SK-N-SH (cell line): ENCODE measurements around the gene TOMT. TPM values are rescaled to one million over a fixed set of nuclear protein-coding genes. Genes with fewer than 3 reads are reported as not detected.
A peak's percentile ranks its signal among the peaks of the same experiment; 100 is the strongest.

Experiments
- CTCF ChIA-PET: fragments of 300-600, 350-600 bp; formaldehyde crosslinking; extraction: SDS; loops from one replicate; lab custom pipeline; 2021; lab: Yijun Ruan, JAX
- POLR2A ChIA-PET: fragments of 350-600 bp; sonication (Branson Sonifier 250); formaldehyde crosslinking; extraction: SDS; loops from one replicate; lab custom pipeline; 2020; ENCODE audit warnings: antibody characterized with exemption, inconsistent platforms; lab: Yijun Ruan, JAX
- DNase-seq: peaks from one replicate; pipeline ENCODE4 v3.0.0; 2012
- H2AFZ ChIP-seq: fragments of 200-600 bp; sonication (generic); 2 replicates; pipeline ENCODE4 v1.8.1; 2016; ENCODE audit warnings: antibody characterized with exemption, mild to moderate bottlenecking, low read depth
- H3F3A ChIP-seq: fragments of 200-600 bp; sonication (generic); replicated peaks from 2 replicates; pipeline ENCODE3; 2016; ENCODE audit warnings: antibody characterized with exemption, mild to moderate bottlenecking; ENCODE audit not compliant: insufficient read depth
- H3K27ac ChIP-seq, 2 experiments: fragments of 200-500 bp in 1 of 2; fragments of 200-600 bp in 1 of 2; sonication (Bioruptor generic) in 1 of 2; sonication (generic), shearing (Covaris generic) in 1 of 2; 2 replicates each; pipeline versions ENCODE4 v1.5.1 to v1.6.1; 2014 to 2016; ENCODE audit warnings: low read depth in 2 of 2, inconsistent platforms in 1 of 2, low read length in 1 of 2, mild to moderate bottlenecking in 1 of 2, mixed read lengths in 1 of 2
- H3K27me3 ChIP-seq: fragments of 200-600 bp; sonication (generic), shearing (Covaris generic); 2 replicates; pipeline ENCODE4 v1.6.1; 2016; ENCODE audit warnings: mixed run types; ENCODE audit not compliant: insufficient read depth
- H3K36me3 ChIP-seq, 2 experiments: fragments of 200-500 bp in 1 of 2; fragments of 200-600 bp in 1 of 2; sonication (Bioruptor generic) in 1 of 2; sonication (generic) in 1 of 2; replicated peaks in 1 of 2; 2 replicates each; pipeline versions ENCODE3 to v1.5.1; 2014 to 2016; ENCODE audit warnings: low read length in 1 of 2, mild to moderate bottlenecking in 1 of 2; ENCODE audit not compliant: insufficient read depth in 2 of 2, control insufficient read depth in 1 of 2
- H3K4me1 ChIP-seq, 2 experiments: fragments of 200-500 bp in 1 of 2; fragments of 200-600 bp in 1 of 2; sonication (Bioruptor generic) in 1 of 2; sonication (generic), shearing (Covaris generic) in 1 of 2; 2 replicates each; pipeline versions ENCODE4 v1.5.1 to v1.6.1; 2014 to 2016; ENCODE audit warnings: low read depth in 1 of 2, low read length in 1 of 2, mixed run types in 1 of 2; ENCODE audit not compliant: insufficient read depth in 2 of 2, control insufficient read depth in 1 of 2
- H3K4me2 ChIP-seq: fragments of 200-600 bp; sonication (generic), shearing (Covaris generic); 2 replicates; pipeline ENCODE4 v1.6.1; 2017; ENCODE audit warnings: mixed run types
- H3K4me3 ChIP-seq, 2 experiments: fragments of 200-500 bp in 1 of 2; fragments of 200-600 bp in 1 of 2; sonication (Bioruptor generic) in 1 of 2; sonication (generic), shearing (Covaris generic) in 1 of 2; 2 replicates each; pipeline versions ENCODE4 v1.5.1 to v1.8.1; 2014 to 2016; ENCODE audit warnings: low read depth in 2 of 2, inconsistent platforms in 1 of 2, low read length in 1 of 2, mild to moderate bottlenecking in 1 of 2, mixed read lengths in 1 of 2, moderate library complexity in 1 of 2
- H3K79me2 ChIP-seq: fragments of 200-600 bp; sonication (generic); 2 replicates; pipeline ENCODE4 v1.8.1; 2017; ENCODE audit warnings: mild to moderate bottlenecking; ENCODE audit not compliant: insufficient read depth
- H3K9ac ChIP-seq: fragments of 200-600 bp; sonication (generic); 2 replicates; pipeline ENCODE4 v1.6.1; 2017; ENCODE audit warnings: mixed run types
- H3K9me2 ChIP-seq: fragments of 200-600 bp; sonication (generic); 2 replicates; pipeline ENCODE4 v1.6.1; 2017; ENCODE audit warnings: mixed run types
- H3K9me3 ChIP-seq: fragments of 200-600 bp; sonication (generic); 2 replicates; pipeline ENCODE4 v1.6.1; 2017; ENCODE audit warnings: mixed run types, mild to moderate bottlenecking, moderate library complexity
- H4K20me1 ChIP-seq: fragments of 200-600 bp; sonication (generic); 2 replicates; pipeline ENCODE4 v1.6.1; 2017; ENCODE audit warnings: mild to moderate bottlenecking, mixed run types; ENCODE audit not compliant: insufficient read depth
- CTCF ChIP-seq: fragments of 200-600 bp; sonication (generic); IDR thresholded peaks from 2 replicates; pipeline ENCODE4 v1.6.1; 2017; ENCODE audit warnings: antibody characterized with exemption, mild to moderate bottlenecking, moderate library complexity
- EP300 ChIP-seq, 2 experiments: IDR thresholded peaks; 2 replicates each; pipeline versions ENCODE4 v1.4.0 to v1.6.1; 2012; ENCODE audit warnings: borderline replicate concordance in 1 of 2, low read depth in 1 of 2, low read length in 1 of 2
- EZH2phosphoT487 ChIP-seq: fragments of 200-600 bp; sonication (generic); IDR thresholded peaks from 2 replicates; pipeline ENCODE4 v1.6.1; 2017; ENCODE audit warnings: low read depth, mixed run types, mild to moderate bottlenecking, antibody characterized with exemption, moderate library complexity, borderline replicate concordance
- FOXJ3 ChIP-seq: sonication (generic); formaldehyde crosslinking; IDR thresholded peaks from 2 replicates; pipeline ENCODE4 v1.5.1; 2020; ENCODE audit warnings: mild to moderate bottlenecking, missing genetic modification reagents
- FOXM1 ChIP-seq: IDR thresholded peaks from 2 replicates; pipeline ENCODE4 v1.4.0; 2012; ENCODE audit warnings: low read depth, mild to moderate bottlenecking
- GABPA ChIP-seq: IDR thresholded peaks from 2 replicates; pipeline ENCODE4 v1.4.0; 2012; ENCODE audit warnings: low read depth, mild to moderate bottlenecking
- MXI1 ChIP-seq: IDR thresholded peaks from 2 replicates; pipeline ENCODE4 v1.6.1; 2012; ENCODE audit warnings: mild to moderate bottlenecking, low read depth, low read length, improper control_type of control experiment
- NRF1 ChIP-seq: IDR thresholded peaks from 2 replicates; pipeline ENCODE4 v1.6.1; 2012; ENCODE audit warnings: low read depth, mild to moderate bottlenecking, low read length
- RCOR1 ChIP-seq: fragments of 150-350 bp; IDR thresholded peaks from 2 replicates; pipeline ENCODE4 v1.6.1; 2017; ENCODE audit warnings: antibody characterized with exemption, low read length
- RXRA ChIP-seq: IDR thresholded peaks from 2 replicates; pipeline ENCODE4 v1.4.0; 2012; ENCODE audit warnings: low read depth, mild to moderate bottlenecking, borderline replicate concordance
- SIN3A ChIP-seq: IDR thresholded peaks from 2 replicates; pipeline ENCODE4 v1.6.1; 2012; ENCODE audit warnings: low read depth, mild to moderate bottlenecking, low read length, moderate library complexity, borderline replicate concordance
- TAF1 ChIP-seq: IDR thresholded peaks from 2 replicates; pipeline ENCODE4 v1.6.1; 2012; ENCODE audit warnings: low read depth, mild to moderate bottlenecking, low read length, moderate library complexity, borderline replicate concordance
- TCF12 ChIP-seq: IDR thresholded peaks from 2 replicates; pipeline ENCODE4 v1.4.0; 2012
- USF2 ChIP-seq: fragments of 150-350 bp; IDR thresholded peaks from 2 replicates; pipeline ENCODE4 v1.6.1; 2017; ENCODE audit warnings: antibody characterized with exemption, low read length, low read depth, borderline replicate concordance
- WGBS: methylation state at CpG from one replicate; pipeline ENCODE4 v1.1.6; 2017; ENCODE audit warnings: low lambda C conversion rate; 5-methylcytosine and 5-hydroxymethylcytosine counted together
- polyA plus RNA-seq, 3 experiments: library from polyadenylated mRNA; depleted of rRNA; stranded (reverse); fragments of >200 nt; gene quantifications; 2 replicates each; pipeline ENCODE4 v1.2.3, GENCODE V29; 2012

Gene TOMT
- polyA plus RNA-seq, 1 of the 3 experiments (the other 2 are of a cell fraction) = not detected

- Histone ChIP-seq H3K4me1 (peaks cover 6 to 16% of the 10 kb centered on the region in 2 experiments; a peak in 3 of 4 replicates), H3K27me3 (no peaks in the 10 kb centered on the region), H3K79me2 (no peaks in the 10 kb centered on the region), H3K4me2 (peak overlapping the region; percentile 79), H4K20me1 (no peaks in the 10 kb centered on the region), H3K27ac (peak overlapping the region; percentile 96 to 99), H3K4me3 (peak overlapping the region; percentile 71 to 77), H3K9me3 (no peaks in the 10 kb centered on the region), H3F3A (peaks cover 3% of the 10 kb centered on the region), H3K36me3 (peaks cover 2 to 5% of the 10 kb centered on the region in 2 experiments), H3K9me2 (no peaks in the 10 kb centered on the region), H3K9ac (peak overlapping the region; percentile 93), H2AFZ (peak overlapping the region; percentile 63)
- no peak for DNase-seq
- TF ChIP-seq CTCF = no peak
- no peak for TF ChIP-seq SIN3A
- no peak for TF ChIP-seq FOXJ3 (CRISPR knock-in tag)
- TF ChIP-seq EP300 (IDR thresholded peaks at IDR 0.05; ENCODE audit: borderline replicate concordance in 1 of 2, low read depth in 1 of 2, low read length in 1 of 2) = no peak
- TF ChIP-seq FOXM1 = no peak
- no peak for TF ChIP-seq GABPA
- no peak for TF ChIP-seq MXI1
- ChIA-PET POLR2A (interaction anchor here (0.6 to 2.2 kb wide), 11 partner anchors 10 to 301 kb away, joined by 3 to 11 read pairs (median 4); partner anchors contain the start of genes LAMTOR1, PHOX2A, RNF121 and XNDC1N), CTCF (interaction anchor here (1.2 to 3.4 kb wide), 5 partner anchors 30 to 317 kb away, joined by 3 to 16 read pairs (median 4); no protein-coding TSS in a partner anchor)
- 72% methylated on average over 9 of the region's 9 CpGs for WGBS
Measured at GRCh38 chr11:72112978-72113808, 7.5 kb downstream of the TOMT start.

GRCh38 chr11:72114570-72114969, 8.8 kb downstream of the TOMT start:
- TF ChIP-seq TAF1 (no peak), TCF12 (no peak), CTCF (no peak), NRF1 (no peak), RXRA (no peak), EZH2phosphoT487 (no peak), RCOR1 (no peak), USF2 (no peak)
- Histone ChIP-seq H3K36me3 (peaks cover 0 to 5% of the 10 kb centered on the region in 2 experiments), H3K27ac (no peak overlapping the region), H3F3A (peaks cover 3% of the 10 kb centered on the region), H4K20me1 (no peaks in the 10 kb centered on the region), H3K4me1 (peaks cover 6 to 16% of the 10 kb centered on the region in 2 experiments; a peak in 3 of 4 replicates), H3K9me3 (no peaks in the 10 kb centered on the region), H2AFZ (no peak overlapping the region), H3K4me2 (no peak overlapping the region), H3K27me3 (no peaks in the 10 kb centered on the region), H3K9me2 (no peaks in the 10 kb centered on the region), H3K4me3 (no peak overlapping the region), H3K79me2 (no peaks in the 10 kb centered on the region), H3K9ac (no peak overlapping the region)
- WGBS = 94% methylated on average over 1 of the region's 1 CpG
- ChIA-PET POLR2A (no interaction called here), CTCF (interaction anchor here (2.0 to 3.1 kb wide), 2 partner anchors 29 to 90 kb away, joined by 6 to 11 read pairs; no protein-coding TSS in a partner anchor)
- DNase-seq = no peak
